OCI-LY7 (cell line): ENCODE data around the gene ENKUR.

ENCODE experiments used
- EZH2phosphoT487 ChIP-seq: fragments of 200-600 bp; sonication (generic); IDR thresholded peaks from 2 replicates; pipeline ENCODE4 v1.6.1; 2018; ENCODE audit warnings: low read depth, borderline replicate concordance, mild to moderate bottlenecking, mixed run types, antibody characterized with exemption, low read length, moderate library complexity, mixed read lengths
- TF ChIP-seq, protein P1 (sequence below): fragments of 200-600 bp; sonication (generic); conservative IDR thresholded peaks from 2 replicates; pipeline ENCODE4 v1.5.1; 2014; ENCODE audit warnings: mild to moderate bottlenecking, antibody characterized with exemption, low read length, moderate library complexity, mixed read lengths

DNA sequence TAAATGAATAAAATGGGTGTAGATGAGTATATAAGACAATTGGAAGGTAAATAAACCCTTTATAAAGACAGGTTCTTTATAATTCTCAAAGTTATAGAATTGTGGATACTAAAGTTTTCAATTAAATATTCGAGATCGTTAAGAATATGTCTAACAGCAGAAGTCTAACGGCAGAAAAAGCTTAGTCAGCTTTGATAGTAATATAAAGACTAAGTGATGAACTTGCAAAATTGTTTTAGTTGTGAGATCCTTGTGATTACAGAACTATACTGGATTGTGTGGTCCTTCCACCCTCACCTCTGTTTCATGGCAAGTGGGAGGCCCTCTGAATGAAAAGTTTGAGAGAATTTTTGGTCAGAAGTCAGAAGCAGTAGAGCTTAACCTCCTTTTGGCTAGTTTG lies 2.7 kb upstream of the ENKUR start:
- TF ChIP-seq, protein P1, sequence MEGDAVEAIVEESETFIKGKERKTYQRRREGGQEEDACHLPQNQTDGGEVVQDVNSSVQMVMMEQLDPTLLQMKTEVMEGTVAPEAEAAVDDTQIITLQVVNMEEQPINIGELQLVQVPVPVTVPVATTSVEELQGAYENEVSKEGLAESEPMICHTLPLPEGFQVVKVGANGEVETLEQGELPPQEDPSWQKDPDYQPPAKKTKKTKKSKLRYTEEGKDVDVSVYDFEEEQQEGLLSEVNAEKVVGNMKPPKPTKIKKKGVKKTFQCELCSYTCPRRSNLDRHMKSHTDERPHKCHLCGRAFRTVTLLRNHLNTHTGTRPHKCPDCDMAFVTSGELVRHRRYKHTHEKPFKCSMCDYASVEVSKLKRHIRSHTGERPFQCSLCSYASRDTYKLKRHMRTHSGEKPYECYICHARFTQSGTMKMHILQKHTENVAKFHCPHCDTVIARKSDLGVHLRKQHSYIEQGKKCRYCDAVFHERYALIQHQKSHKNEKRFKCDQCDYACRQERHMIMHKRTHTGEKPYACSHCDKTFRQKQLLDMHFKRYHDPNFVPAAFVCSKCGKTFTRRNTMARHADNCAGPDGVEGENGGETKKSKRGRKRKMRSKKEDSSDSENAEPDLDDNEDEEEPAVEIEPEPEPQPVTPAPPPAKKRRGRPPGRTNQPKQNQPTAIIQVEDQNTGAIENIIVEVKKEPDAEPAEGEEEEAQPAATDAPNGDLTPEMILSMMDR: no peak
- TF ChIP-seq EZH2phosphoT487: no peak
